ENCODE results near the gene POLA1.

Gene POLA1

GRCh38 chrX:25034889-25035288, 341.2 kb downstream of the POLA1 start:
- no peak for DNase-seq

DNA sequence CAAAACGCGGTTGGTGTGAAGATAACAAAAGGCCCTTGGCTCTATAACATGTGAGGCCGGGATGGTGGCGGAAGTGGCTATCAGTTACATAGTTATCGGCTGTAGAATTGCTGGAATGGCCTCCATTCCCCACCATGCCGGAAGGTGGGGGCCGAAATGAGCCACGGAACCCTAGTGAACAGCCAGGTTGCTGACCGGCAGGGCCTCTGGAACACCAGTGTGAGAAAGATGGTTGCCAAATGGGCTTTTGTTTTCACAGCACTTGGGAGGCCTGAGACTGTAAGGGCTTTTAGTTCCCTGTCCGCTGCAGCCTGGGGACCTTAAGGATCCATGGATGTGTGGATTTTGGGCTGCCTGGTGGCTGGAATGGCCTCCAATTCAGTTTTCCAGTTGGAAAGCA, 345.3 kb downstream of the POLA1 start:
- no peak for DNase-seq

DNA sequence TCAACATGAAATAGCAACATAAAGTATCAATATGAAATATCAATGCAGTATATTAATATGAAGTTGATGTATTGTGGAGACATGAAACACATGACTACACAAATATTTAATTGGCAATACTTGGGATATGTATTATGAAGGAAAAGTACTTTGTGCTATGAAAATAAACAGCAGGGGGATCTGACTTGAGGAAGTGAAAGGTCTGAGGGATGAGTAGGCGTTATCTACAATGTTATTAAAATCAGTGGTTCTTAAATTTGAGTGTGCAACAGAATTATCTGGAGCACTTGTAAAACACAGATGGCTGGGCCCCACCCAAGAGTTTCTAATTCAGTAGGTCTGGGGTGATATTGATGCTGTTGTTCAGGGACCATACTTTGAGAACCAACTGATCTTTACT, 349.5 kb downstream of the POLA1 start:
- no peak for DNase-seq

Data from eye (tissue), 1 donor.